A549 (cell line): ENCODE results near the gene IFIT2.

Source experiments
- CHD4 ChIP-seq: fragments of 200-600 bp; sonication (generic); IDR thresholded peaks from 2 replicates; pipeline ENCODE4 v1.6.1; 2016; ENCODE audit warnings: antibody characterized with exemption, mild to moderate bottlenecking, borderline replicate concordance
- CTCF ChIP-seq: fragments of >200 bp; sonication (Bioruptor Twin); formaldehyde crosslinking; IDR thresholded peaks from 3 replicates; pipeline ENCODE4 v1.5.1; 2016
- EP300 ChIP-seq, 2 experiments: fragments of >200 bp; sonication (Bioruptor Twin); formaldehyde crosslinking; IDR thresholded peaks; 2 replicates in 1 of 2; 3 replicates in 1 of 2; pipeline ENCODE4 v1.6.1; 2016 to 2017
- JUNB ChIP-seq: fragments of >200 bp; sonication (Bioruptor Twin); formaldehyde crosslinking; IDR thresholded peaks from 2 replicates; pipeline ENCODE4 v1.6.1; 2016
- POLR2A ChIP-seq: IDR thresholded peaks from 2 replicates; pipeline ENCODE4 v1.6.1; 2012; ENCODE audit warnings: mild to moderate bottlenecking, low read length
- RCOR1 ChIP-seq: fragments of 150-350 bp; IDR thresholded peaks from 2 replicates; pipeline ENCODE4 v1.6.1; 2014; ENCODE audit warnings: antibody characterized with exemption, low read length, low read depth
- TFCP2L1 ChIP-seq: fragments of 250-450 bp; sonication (Bioruptor Pico); IDR thresholded peaks from 2 replicates; pipeline ENCODE4 v1.5.0; 2021; ENCODE audit warnings: mild to moderate bottlenecking
- TF ChIP-seq, protein P1 (sequence below): IDR thresholded peaks from 2 replicates; pipeline ENCODE4 v1.6.1; 2012; ENCODE audit warnings: low read depth, borderline replicate concordance

GRCh38 chr10:89297791-89298190, 4.1 kb upstream of the IFIT2 start:
- TF ChIP-seq RCOR1, result no peak
- TF ChIP-seq TFCP2L1 (CRISPR knock-in tag), result no peak
- TF ChIP-seq JUNB, result no peak
- TF ChIP-seq, protein P1, sequence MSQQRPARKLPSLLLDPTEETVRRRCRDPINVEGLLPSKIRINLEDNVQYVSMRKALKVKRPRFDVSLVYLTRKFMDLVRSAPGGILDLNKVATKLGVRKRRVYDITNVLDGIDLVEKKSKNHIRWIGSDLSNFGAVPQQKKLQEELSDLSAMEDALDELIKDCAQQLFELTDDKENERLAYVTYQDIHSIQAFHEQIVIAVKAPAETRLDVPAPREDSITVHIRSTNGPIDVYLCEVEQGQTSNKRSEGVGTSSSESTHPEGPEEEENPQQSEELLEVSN, result no peak
- no peak for TF ChIP-seq CHD4
- no peak for TF ChIP-seq EP300 (IDR thresholded peaks at IDR 0.05)
- TF ChIP-seq CTCF, result no peak
- TF ChIP-seq POLR2A, result no peak
